ENCODE data around the gene ZMYND19.

DNA sequence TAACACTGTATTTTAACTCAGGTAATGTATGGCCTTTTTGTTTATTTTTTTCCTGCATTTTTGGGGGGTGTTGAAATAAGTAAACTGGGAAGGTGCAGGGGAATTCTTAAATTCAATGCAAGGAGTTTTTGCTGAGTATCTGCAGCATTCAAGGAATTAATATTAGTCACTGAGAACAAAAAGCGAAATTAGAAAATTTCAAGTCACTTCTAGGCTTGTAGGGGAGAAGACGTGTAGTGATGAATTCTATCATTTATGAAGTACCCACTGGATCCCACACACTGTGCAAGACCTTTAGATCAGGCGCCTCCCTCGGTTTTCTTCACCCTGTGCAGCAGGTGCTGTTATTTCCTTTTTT lies 29.7 kb upstream of the ZMYND19 start:
- TF ChIP-seq POLR2A (IDR thresholded peaks at IDR 0.05; ENCODE audit: low read length) (no peak), GATA1 (IDR thresholded peaks at IDR 0.05; ENCODE audit: low read depth, low read length) (no peak)
